A549 (cell line): ENCODE measurements around the gene EVPL. TPM values are rescaled to one million over a fixed set of nuclear protein-coding genes. Genes with fewer than 3 reads are reported as not detected.

Source experiments
- ATAC-seq, 2 experiments: fragments of 200-7000 bp in 1 of 2; fragments of >200 bp in 1 of 2; cut with Nextera tagmentation in 1 of 2; cut with Tn5 transposase in 1 of 2; 3 replicates each; pipeline versions ENCODE4 v1.8.0 to v1.9.1; 2018 to 2020; ENCODE audit warnings: mild to moderate bottlenecking in 1 of 2, moderate library complexity in 1 of 2
- CTCF ChIA-PET: fragments of 300-600 bp; sonication (Branson Sonifier 250); formaldehyde crosslinking; extraction: SDS; loops from one replicate; lab custom pipeline; 2021; ENCODE audit warnings: antibody characterized with exemption, inconsistent platforms; lab: Yijun Ruan, JAX
- POLR2A ChIA-PET: fragments of 350-600 bp; formaldehyde crosslinking; extraction: SDS; loops from one replicate; lab custom pipeline; 2021; ENCODE audit warnings: antibody characterized with exemption, inconsistent platforms; lab: Yijun Ruan, JAX
- DNase-seq, 2 experiments: peaks; one replicate each; pipeline versions ENCODE4 v3.0.0 to v3.0.0-alpha.2; 2011 to 2016; ENCODE audit warnings: low read depth in 1 of 2, low spot score in 1 of 2
- FAIRE-seq: peaks from 2 replicates; lab custom pipeline; 2011; peaks lifted over from hg19 to GRCh38; lab: Jason Lieb, UNC
- H3K27ac ChIP-seq, 2 experiments: fragments of >200 bp; sonication (Bioruptor Twin); formaldehyde crosslinking; 3 replicates each; pipeline ENCODE4 v1.5.1; 2016 to 2017
- H3K4me1 ChIP-seq: fragments of >200 bp; sonication (Bioruptor Twin); formaldehyde crosslinking; 3 replicates; pipeline ENCODE4 v1.6.1; 2016
- H3K4me2 ChIP-seq: fragments of >200 bp; sonication (Bioruptor Twin); formaldehyde crosslinking; 3 replicates; pipeline ENCODE4 v1.6.1; 2016
- H3K4me3 ChIP-seq: fragments of >200 bp; sonication (Bioruptor Twin); formaldehyde crosslinking; 3 replicates; pipeline ENCODE4 v1.5.1; 2016
- H3K9me3 ChIP-seq: fragments of >200 bp; sonication (Bioruptor Twin); formaldehyde crosslinking; 3 replicates; pipeline ENCODE4 v1.6.1; 2016
- CBX8 ChIP-seq: fragments of 200-600 bp; sonication (generic); IDR thresholded peaks from 2 replicates; pipeline ENCODE4 v1.6.1; 2016
- CHD4 ChIP-seq: fragments of 200-600 bp; sonication (generic); IDR thresholded peaks from 2 replicates; pipeline ENCODE4 v1.6.1; 2016; ENCODE audit warnings: antibody characterized with exemption, mild to moderate bottlenecking, borderline replicate concordance
- EHF ChIP-seq: fragments of 250-450 bp; sonication (Bioruptor Pico); IDR thresholded peaks from 2 replicates; pipeline ENCODE4 v1.5.0; 2020; ENCODE audit warnings: mild to moderate bottlenecking
- EP300 ChIP-seq, 2 experiments: fragments of >200 bp; sonication (Bioruptor Twin); formaldehyde crosslinking; IDR thresholded peaks; 2 replicates in 1 of 2; 3 replicates in 1 of 2; pipeline ENCODE4 v1.6.1; 2016 to 2017
- ESRRA ChIP-seq: fragments of 150-350 bp; IDR thresholded peaks from 2 replicates; pipeline ENCODE4 v1.6.1; 2014; ENCODE audit warnings: mild to moderate bottlenecking, low read length, borderline replicate concordance
- FOSB ChIP-seq: fragments of 250-450 bp; sonication (Bioruptor Pico); IDR thresholded peaks from 2 replicates; pipeline ENCODE4 v1.5.0; 2020; ENCODE audit warnings: mild to moderate bottlenecking, moderate library complexity
- FOSL2 ChIP-seq, 2 experiments: fragments of 450-650 bp in 1 of 2; fragments of >200 bp in 1 of 2; sonication (Bioruptor Twin) in 1 of 2; formaldehyde crosslinking; IDR thresholded peaks; 2 replicates each; pipeline versions ENCODE4 v1.5.0 to v1.6.1; 2016 to 2020; ENCODE audit warnings: mild to moderate bottlenecking in 1 of 2, moderate library complexity in 1 of 2
- FOXS1 ChIP-seq: fragments of 250-450 bp; sonication (Bioruptor Pico); IDR thresholded peaks from 2 replicates; pipeline ENCODE4 v1.5.0; 2020; ENCODE audit warnings: mild to moderate bottlenecking, moderate library complexity
- GATA3 ChIP-seq: IDR thresholded peaks from 2 replicates; pipeline ENCODE4 v1.6.1; 2012; ENCODE audit warnings: borderline replicate concordance
- HDAC2 ChIP-seq: fragments of 200-600 bp; sonication (generic); IDR thresholded peaks from 2 replicates; pipeline ENCODE4 v1.6.1; 2016
- HOXB13 ChIP-seq: fragments of 250-450 bp; sonication (Bioruptor Pico); IDR thresholded peaks from 2 replicates; pipeline ENCODE4 v1.5.0; 2020; ENCODE audit warnings: low read depth, mild to moderate bottlenecking, moderate library complexity
- HOXB5 ChIP-seq: fragments of 250-450 bp; sonication (Bioruptor Pico); IDR thresholded peaks from 2 replicates; pipeline ENCODE4 v1.5.0; 2020; ENCODE audit warnings: mild to moderate bottlenecking, moderate library complexity
- JUNB ChIP-seq: fragments of >200 bp; sonication (Bioruptor Twin); formaldehyde crosslinking; IDR thresholded peaks from 2 replicates; pipeline ENCODE4 v1.6.1; 2016
- KDM5A ChIP-seq: fragments of 200-600 bp; sonication (generic); IDR thresholded peaks from 2 replicates; pipeline ENCODE4 v1.6.1; 2016; ENCODE audit warnings: antibody characterized with exemption, mild to moderate bottlenecking
- MYC ChIP-seq: IDR thresholded peaks from 2 replicates; pipeline ENCODE4 v1.6.1; 2012; ENCODE audit warnings: mild to moderate bottlenecking, inconsistent platforms, low read length, improper control_type of control experiment, borderline replicate concordance
- NFE2L2 ChIP-seq: fragments of 150-350 bp; conservative IDR thresholded peaks from 2 replicates; pipeline ENCODE4 v1.6.1; 2014; ENCODE audit warnings: low read length
- NR3C1 ChIP-seq: fragments of >200 bp; sonication (Bioruptor Twin); formaldehyde crosslinking; IDR thresholded peaks from 3 replicates; pipeline ENCODE4 v1.6.1; 2017
- RAD21 ChIP-seq, 2 experiments: fragments of >200 bp in 1 of 2; sonication (Bioruptor Twin) in 1 of 2; formaldehyde crosslinking in 1 of 2; IDR thresholded peaks in 1 of 2; conservative IDR thresholded peaks in 1 of 2; 2 replicates in 1 of 2; 3 replicates in 1 of 2; pipeline ENCODE4 v1.6.1; 2012 to 2018; ENCODE audit warnings: inconsistent platforms in 1 of 2
- RARB ChIP-seq: fragments of 250-450 bp; sonication (Bioruptor Pico); IDR thresholded peaks from 2 replicates; pipeline ENCODE4 v1.8.0; 2021; ENCODE audit warnings: mild to moderate bottlenecking, moderate library complexity
- RFX5 ChIP-seq: fragments of 450-650 bp; IDR thresholded peaks from 2 replicates; pipeline ENCODE4 v1.7.1; 2014; ENCODE audit warnings: antibody characterized with exemption, mild to moderate bottlenecking, moderate library complexity
- RNF2 ChIP-seq: fragments of 200-600 bp; sonication (generic); IDR thresholded peaks from 2 replicates; pipeline ENCODE4 v1.6.1; 2016; ENCODE audit warnings: low read depth, mild to moderate bottlenecking, antibody characterized with exemption, moderate library complexity, borderline replicate concordance
- SMC3 ChIP-seq: fragments of >200 bp; sonication (Bioruptor Twin); formaldehyde crosslinking; IDR thresholded peaks from 3 replicates; pipeline ENCODE4 v1.6.1; 2018; ENCODE audit warnings: inconsistent platforms
- ZFP36 ChIP-seq: fragments of 450-650 bp; IDR thresholded peaks from 2 replicates; pipeline ENCODE4 v1.6.1; 2014; ENCODE audit warnings: borderline replicate concordance; ENCODE audit not compliant: partially characterized antibody
- ZSCAN20 ChIP-seq: fragments of 250-450 bp; sonication (Bioruptor Pico); IDR thresholded peaks from 2 replicates; pipeline ENCODE4 v1.8.0; 2022; ENCODE audit warnings: mild to moderate bottlenecking, moderate library complexity
- WGBS: methylation state at CpG from one replicate; pipeline ENCODE4 v1.1.6; 2017; ENCODE audit errors: missing lambda C conversion rate; 5-methylcytosine and 5-hydroxymethylcytosine counted together
- polyA plus RNA-seq, 4 experiments: library from polyadenylated mRNA; depleted of rRNA in 3 of 4; stranded (reverse); fragments of >200 nt; fragmentation: RNase III in 1 of 4; extraction: RNeasy Plus Mini Kit Qiagen cat#74134 plus additional on column Dnase treatment in 1 of 4; gene quantifications; 2 replicates in 3 of 4; 3 replicates in 1 of 4; pipeline ENCODE4 v1.2.3, GENCODE V29; 2011 to 2017
- TF ChIP-seq, protein P1 (sequence below): fragments of 250-450 bp; sonication (Bioruptor Pico); IDR thresholded peaks from 2 replicates; pipeline ENCODE4 v1.5.0; 2021; ENCODE audit warnings: mild to moderate bottlenecking, moderate library complexity, borderline replicate concordance
- TF ChIP-seq, protein P2 (sequence below): IDR thresholded peaks from 2 replicates; pipeline ENCODE4 v1.6.1; 2012
- TF ChIP-seq, protein P3 (sequence below): fragments of 450-650 bp; IDR thresholded peaks from 2 replicates; pipeline ENCODE4 v1.6.1; 2014; ENCODE audit warnings: antibody characterized with exemption
- TF ChIP-seq, protein P4 (sequence below): fragments of 150-350 bp; IDR thresholded peaks from 2 replicates; pipeline ENCODE4 v1.6.1; 2014; ENCODE audit warnings: low read depth, mild to moderate bottlenecking, low read length
- TF ChIP-seq, protein P5 (sequence below): fragments of >200 bp; sonication (Bioruptor Twin); formaldehyde crosslinking; IDR thresholded peaks from 2 replicates; pipeline ENCODE4 v1.6.1; 2016
- TF ChIP-seq, protein P6 (sequence below): fragments of >200 bp; sonication (Bioruptor Twin); formaldehyde crosslinking; IDR thresholded peaks from 3 replicates; pipeline ENCODE4 v1.5.1; 2016

EVPL gene
- polyA plus RNA-seq, 2 of the 4 experiments (the other 2 are of a cell fraction), result 4.1 to 13.9 TPM

DNA sequence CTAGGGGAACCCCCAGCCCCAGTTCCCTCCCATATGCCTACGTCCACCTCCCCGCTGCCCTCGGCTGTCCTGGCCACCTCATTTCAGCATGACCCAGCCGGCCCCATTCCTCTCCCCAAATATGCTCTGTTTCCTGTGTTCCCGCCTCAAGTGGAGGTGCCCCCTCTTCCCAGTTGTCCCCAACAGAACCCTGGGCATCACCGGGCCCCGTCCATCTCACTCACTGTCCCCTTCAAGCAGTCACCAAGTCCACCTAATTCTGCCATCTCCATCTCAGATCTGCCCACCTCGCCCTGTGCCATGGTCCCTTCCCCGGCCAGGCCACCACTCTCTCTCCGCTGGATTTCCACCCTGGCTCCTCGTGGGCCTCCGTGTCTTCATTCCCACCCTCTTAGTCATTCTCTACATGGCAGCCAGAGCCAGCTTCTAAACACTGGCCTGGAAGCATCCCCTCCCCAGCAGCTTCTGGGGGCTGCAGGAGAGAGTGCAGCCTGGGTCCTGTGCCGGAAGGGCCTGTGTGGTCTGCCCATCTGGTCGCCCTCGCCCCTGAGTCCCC is 13.7 kb downstream of the EVPL start:
- CTCF ChIA-PET, result interaction anchor here (0.5 to 20.5 kb wide), 63 partner anchors 9 to 391 kb away, joined by 3 to 408 read pairs (median 5); partner anchors contain the start of genes CDK3, EVPL, EXOC7 and MRPL38
- Histone ChIP-seq H3K4me1 (no peaks in the 10 kb centered on the region), H3K27ac (no peak overlapping the region; a peak in 1 of 6 replicates), H3K4me2 (no peak overlapping the region), H3K9me3 (no peaks in the 10 kb centered on the region), H3K4me3 (no peak overlapping the region)
- no peak for FAIRE-seq
- ATAC-seq, result no peak
- DNase-seq, result no peak
- TF ChIP-seq HOXB13, result no peak
- TF ChIP-seq KDM5A, result no peak
- TF ChIP-seq, protein P1, sequence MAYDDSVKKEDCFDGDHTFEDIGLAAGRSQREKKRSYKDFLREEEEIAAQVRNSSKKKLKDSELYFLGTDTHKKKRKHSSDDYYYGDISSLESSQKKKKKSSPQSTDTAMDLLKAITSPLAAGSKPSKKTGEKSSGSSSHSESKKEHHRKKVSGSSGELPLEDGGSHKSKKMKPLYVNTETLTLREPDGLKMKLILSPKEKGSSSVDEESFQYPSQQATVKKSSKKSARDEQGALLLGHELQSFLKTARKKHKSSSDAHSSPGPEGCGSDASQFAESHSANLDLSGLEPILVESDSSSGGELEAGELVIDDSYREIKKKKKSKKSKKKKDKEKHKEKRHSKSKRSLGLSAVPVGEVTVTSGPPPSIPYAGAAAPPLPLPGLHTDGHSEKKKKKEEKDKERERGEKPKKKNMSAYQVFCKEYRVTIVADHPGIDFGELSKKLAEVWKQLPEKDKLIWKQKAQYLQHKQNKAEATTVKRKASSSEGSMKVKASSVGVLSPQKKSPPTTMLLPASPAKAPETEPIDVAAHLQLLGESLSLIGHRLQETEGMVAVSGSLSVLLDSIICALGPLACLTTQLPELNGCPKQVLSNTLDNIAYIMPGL (CRISPR knock-in tag), result no peak
- no peak for TF ChIP-seq RAD21 (conservative IDR thresholded peaks at IDR 0.05 in 1 of 2, IDR thresholded peaks at IDR 0.05 in 1 of 2)
- no peak for TF ChIP-seq CBX8
- TF ChIP-seq EHF, result no peak
- TF ChIP-seq HOXB5, result no peak
- TF ChIP-seq, protein P2, sequence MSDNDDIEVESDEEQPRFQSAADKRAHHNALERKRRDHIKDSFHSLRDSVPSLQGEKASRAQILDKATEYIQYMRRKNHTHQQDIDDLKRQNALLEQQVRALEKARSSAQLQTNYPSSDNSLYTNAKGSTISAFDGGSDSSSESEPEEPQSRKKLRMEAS, result no peak
- TF ChIP-seq JUNB, result no peak
- no peak for TF ChIP-seq NR3C1
- TF ChIP-seq ESRRA, result no peak
- no peak for TF ChIP-seq FOXS1
- no peak for TF ChIP-seq EP300 (IDR thresholded peaks at IDR 0.05)
- no peak for TF ChIP-seq RFX5
- TF ChIP-seq, protein P3, sequence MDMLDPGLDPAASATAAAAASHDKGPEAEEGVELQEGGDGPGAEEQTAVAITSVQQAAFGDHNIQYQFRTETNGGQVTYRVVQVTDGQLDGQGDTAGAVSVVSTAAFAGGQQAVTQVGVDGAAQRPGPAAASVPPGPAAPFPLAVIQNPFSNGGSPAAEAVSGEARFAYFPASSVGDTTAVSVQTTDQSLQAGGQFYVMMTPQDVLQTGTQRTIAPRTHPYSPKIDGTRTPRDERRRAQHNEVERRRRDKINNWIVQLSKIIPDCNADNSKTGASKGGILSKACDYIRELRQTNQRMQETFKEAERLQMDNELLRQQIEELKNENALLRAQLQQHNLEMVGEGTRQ, result no peak
- TF ChIP-seq GATA3, result no peak
- TF ChIP-seq RNF2, result no peak
- TF ChIP-seq ZFP36, result no peak
- no peak for TF ChIP-seq NFE2L2
- WGBS, result 74% methylated on average over 15 of the region's 15 CpGs
- POLR2A ChIA-PET, result no interaction called here

DNA sequence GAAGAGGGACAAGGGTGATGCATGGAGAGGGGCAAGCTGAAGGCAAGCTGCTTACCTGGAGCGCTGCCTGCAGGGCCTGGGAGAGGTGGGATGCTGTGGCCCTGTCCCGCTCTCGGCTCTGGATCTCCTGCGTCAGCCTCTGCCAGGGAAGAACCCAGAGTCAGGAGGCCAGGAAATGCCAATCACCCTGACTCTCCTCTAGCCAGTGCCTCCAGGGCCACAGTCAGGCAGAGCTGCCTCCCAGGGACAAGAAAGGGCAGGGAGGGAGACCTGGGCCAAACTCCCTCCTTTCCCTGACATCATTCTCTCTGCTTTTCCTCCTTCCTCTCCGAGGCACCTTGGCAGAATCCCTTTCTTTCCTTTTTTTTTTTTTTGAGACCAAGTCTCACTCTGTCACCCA is 15.2 kb downstream of the EVPL start:
- POLR2A ChIA-PET, result no interaction called here
- CTCF ChIA-PET, result interaction anchor here (0.7 to 20.5 kb wide), 11 partner anchors 12 to 287 kb away, joined by 3 to 408 read pairs (median 10); partner anchors contain the start of genes CDK3, EVPL and MRPL38
- TF ChIP-seq CHD4, result no peak
- no peak for TF ChIP-seq HOXB13
- TF ChIP-seq, protein P2, result no peak
- no peak for TF ChIP-seq KDM5A
- TF ChIP-seq ZSCAN20, result no peak
- no peak for TF ChIP-seq CBX8
- no peak for TF ChIP-seq RFX5
- TF ChIP-seq, protein P4, sequence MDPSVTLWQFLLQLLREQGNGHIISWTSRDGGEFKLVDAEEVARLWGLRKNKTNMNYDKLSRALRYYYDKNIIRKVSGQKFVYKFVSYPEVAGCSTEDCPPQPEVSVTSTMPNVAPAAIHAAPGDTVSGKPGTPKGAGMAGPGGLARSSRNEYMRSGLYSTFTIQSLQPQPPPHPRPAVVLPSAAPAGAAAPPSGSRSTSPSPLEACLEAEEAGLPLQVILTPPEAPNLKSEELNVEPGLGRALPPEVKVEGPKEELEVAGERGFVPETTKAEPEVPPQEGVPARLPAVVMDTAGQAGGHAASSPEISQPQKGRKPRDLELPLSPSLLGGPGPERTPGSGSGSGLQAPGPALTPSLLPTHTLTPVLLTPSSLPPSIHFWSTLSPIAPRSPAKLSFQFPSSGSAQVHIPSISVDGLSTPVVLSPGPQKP, result no peak
- no peak for TF ChIP-seq SMC3
- no peak for TF ChIP-seq RARB
- TF ChIP-seq FOSB (CRISPR knock-in tag), result no peak
- TF ChIP-seq, protein P5, sequence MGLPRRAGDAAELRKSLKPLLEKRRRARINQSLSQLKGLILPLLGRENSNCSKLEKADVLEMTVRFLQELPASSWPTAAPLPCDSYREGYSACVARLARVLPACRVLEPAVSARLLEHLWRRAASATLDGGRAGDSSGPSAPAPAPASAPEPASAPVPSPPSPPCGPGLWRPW, result no peak
- no peak for TF ChIP-seq FOSL2 (IDR thresholded peaks at IDR 0.05)
- TF ChIP-seq FOSL2 (CRISPR knock-in tag; IDR thresholded peaks at IDR 0.05), result no peak
- no peak for TF ChIP-seq NR3C1
- TF ChIP-seq MYC, result no peak
- TF ChIP-seq ESRRA, result no peak
- TF ChIP-seq, protein P6, sequence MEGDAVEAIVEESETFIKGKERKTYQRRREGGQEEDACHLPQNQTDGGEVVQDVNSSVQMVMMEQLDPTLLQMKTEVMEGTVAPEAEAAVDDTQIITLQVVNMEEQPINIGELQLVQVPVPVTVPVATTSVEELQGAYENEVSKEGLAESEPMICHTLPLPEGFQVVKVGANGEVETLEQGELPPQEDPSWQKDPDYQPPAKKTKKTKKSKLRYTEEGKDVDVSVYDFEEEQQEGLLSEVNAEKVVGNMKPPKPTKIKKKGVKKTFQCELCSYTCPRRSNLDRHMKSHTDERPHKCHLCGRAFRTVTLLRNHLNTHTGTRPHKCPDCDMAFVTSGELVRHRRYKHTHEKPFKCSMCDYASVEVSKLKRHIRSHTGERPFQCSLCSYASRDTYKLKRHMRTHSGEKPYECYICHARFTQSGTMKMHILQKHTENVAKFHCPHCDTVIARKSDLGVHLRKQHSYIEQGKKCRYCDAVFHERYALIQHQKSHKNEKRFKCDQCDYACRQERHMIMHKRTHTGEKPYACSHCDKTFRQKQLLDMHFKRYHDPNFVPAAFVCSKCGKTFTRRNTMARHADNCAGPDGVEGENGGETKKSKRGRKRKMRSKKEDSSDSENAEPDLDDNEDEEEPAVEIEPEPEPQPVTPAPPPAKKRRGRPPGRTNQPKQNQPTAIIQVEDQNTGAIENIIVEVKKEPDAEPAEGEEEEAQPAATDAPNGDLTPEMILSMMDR, result no peak
- no peak for TF ChIP-seq HDAC2

More for the DNA sequence above, 15.2 kb downstream of the EVPL start:
- no peak overlapping the region for H3K4me3 ChIP-seq
- FAIRE-seq (no peak), ATAC-seq (no peak), DNase-seq (no peak)
- H3K27ac ChIP-seq, result no peak overlapping the region
- 93% methylated on average over 5 of the region's 5 CpGs for WGBS
- H3K9me3 ChIP-seq, result no peaks in the 10 kb centered on the region
- no peaks in the 10 kb centered on the region for H3K4me1 ChIP-seq
- no peak overlapping the region for H3K4me2 ChIP-seq
